T-helper 1 cell treated with Interleukin-12 subunit alpha and Interleukin-12 subunit beta and Interleukin-4 antibody, amounts not matched to agents 30 ng/mL and 1 ng/mL, for 36 hours (primary cell): ENCODE measurements around the gene MIER1. TPM values are rescaled to one million over a fixed set of nuclear protein-coding genes. Genes with fewer than 3 reads are reported as not detected.

Source experiments
- total RNA-seq: library from RNA; stranded (reverse); gene quantifications from 2 replicates; pipeline ENCODE4 v1.2.3, GENCODE V29; 2022

The MIER1 gene
- total RNA-seq, 1 donor from 2014 or later: 55.6 TPM

Other genes starting within 250 kb of the MIER1 start
- gene DYNLT5, start 172.5 kb upstream of the MIER1 start, total RNA-seq: not detected in 2 replicates
- gene INSL5, start 123.7 kb upstream of the MIER1 start, total RNA-seq: not detected in 2 replicates
- gene DNAI4, start 134 bp upstream of the MIER1 start, total RNA-seq: 0.51 and 2.7 TPM in 2 replicates
- gene SLC35D1, start 129.2 kb downstream of the MIER1 start, total RNA-seq: 20.9 and 21.0 TPM in 2 replicates
- not detected in 2 replicates for gene C1orf141, start 210.0 kb downstream of the MIER1 start, total RNA-seq
- gene IL23R, start 241.5 kb downstream of the MIER1 start, total RNA-seq: 6.8 and 6.9 TPM in 2 replicates